Measurements from ENCODE around the gene POU6F2. TPM values are rescaled to one million over a fixed set of nuclear protein-coding genes. Genes with fewer than 3 reads are reported as not detected.

POU6F2 gene
- total and polyA plus RNA-seq, 5 donors from 2014 or later, result not detected

DNA sequence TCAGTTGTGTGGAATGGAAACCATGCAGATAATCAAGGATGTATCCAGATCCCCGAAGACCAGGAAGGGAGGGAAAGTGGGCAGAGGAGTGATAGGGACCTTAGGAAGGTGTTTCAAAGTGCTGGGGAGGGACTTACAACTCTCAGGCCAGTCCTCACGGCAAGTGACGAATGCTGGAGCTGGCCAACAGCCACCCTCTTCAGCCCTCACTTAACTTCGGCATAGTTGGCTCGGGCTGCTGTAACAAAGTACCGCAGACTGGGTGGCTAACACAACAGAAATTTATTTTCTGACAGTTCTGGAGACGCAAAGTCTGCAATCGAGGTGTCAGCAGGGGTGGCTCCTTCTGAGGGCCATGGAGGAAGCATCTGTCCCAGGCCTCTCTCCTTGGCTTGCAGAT is 322.6 kb downstream of the POU6F2 start:
- no peak overlapping the region for H3K27ac Mint-ChIP-seq
- H3K4me1 Mint-ChIP-seq, result no peaks in the 10 kb centered on the region
- no peaks in the 10 kb centered on the region for H3K36me3 ChIP-seq (ENCODE audit: control insufficient read depth, insufficient read depth, low read length)
- peaks cover 5% of the 10 kb centered on the region for H3K27me3 Mint-ChIP-seq
- DNase-seq (no peak), ATAC-seq (ENCODE audit: low read depth in 2 of 2) (no peak)
- H3K4me3 Mint-ChIP-seq, result no peak overlapping the region
- H3K4me1 ChIP-seq (ENCODE audit: control insufficient read depth, insufficient read depth, low read length, poor library complexity, severe bottlenecking), result no peaks in the 10 kb centered on the region
- H3K36me3 Mint-ChIP-seq, result no peaks in the 10 kb centered on the region
- peaks cover 0 to 2% (median 0%) of the 10 kb centered on the region in 7 donors for H3K9me3 Mint-ChIP-seq
- no peaks in the 10 kb centered on the region for H3K27me3 ChIP-seq (ENCODE audit: control insufficient read depth, insufficient read depth, low read length)
- no peak overlapping the region for H3K4me3 ChIP-seq (ENCODE audit: low read depth, low read length)
- no peak overlapping the region for H3K27ac ChIP-seq (ENCODE audit: insufficient read depth, low read length, poor library complexity, severe bottlenecking)
- H3K9me3 ChIP-seq (ENCODE audit: control insufficient read depth in 2 of 2, low read length in 2 of 2), result no peaks in the 10 kb centered on the region

DNA sequence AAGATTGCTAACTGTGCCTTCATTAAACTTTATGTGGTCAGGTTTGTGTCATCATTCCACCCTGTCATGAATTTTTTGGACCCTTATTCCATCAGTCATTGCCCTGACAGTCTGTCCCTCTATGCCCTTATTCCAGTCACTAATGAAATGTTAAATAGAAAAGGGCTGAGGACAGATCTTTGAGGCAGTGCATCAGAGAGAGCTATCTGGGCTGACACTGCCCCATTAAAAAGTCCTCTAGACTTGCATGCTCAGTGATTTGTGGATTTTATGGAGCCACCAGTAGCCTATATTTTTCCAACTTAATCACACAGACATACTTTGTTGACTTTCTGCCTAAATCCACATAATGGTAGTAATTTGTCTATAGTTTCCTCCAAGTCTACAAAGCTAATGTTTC is 323.8 kb downstream of the POU6F2 start:
- ATAC-seq (ENCODE audit: low read depth in 2 of 2), result no peak

DNA sequence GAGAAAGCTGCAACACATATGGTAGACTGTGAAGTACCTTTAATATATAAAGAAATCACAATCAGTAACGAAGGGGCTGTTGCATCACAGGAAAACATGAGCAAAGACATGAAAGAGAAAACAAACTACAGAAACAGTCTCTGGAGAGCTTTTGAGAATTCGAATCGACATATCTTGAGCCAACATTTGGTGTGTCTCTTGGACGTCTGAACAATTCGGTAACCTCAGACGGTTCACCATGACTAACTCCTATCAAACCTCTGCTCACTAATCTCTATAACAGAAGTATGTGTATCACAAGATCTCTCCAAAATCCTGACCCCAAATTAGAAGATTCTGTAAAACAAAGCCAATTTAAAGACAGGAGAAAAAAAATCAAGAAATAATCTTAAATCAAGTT is 326.5 kb downstream of the POU6F2 start:
- Mint-ChIP-seq H3K4me1 (no peaks in the 10 kb centered on the region), H3K27me3 (no peaks in the 10 kb centered on the region)

More for the DNA sequence above, 323.8 kb downstream of the POU6F2 start:
- H3K36me3 ChIP-seq (ENCODE audit: control insufficient read depth, insufficient read depth, low read length), result no peaks in the 10 kb centered on the region
- Mint-ChIP-seq H3K9me3 (peaks cover 0 to 2% (median 0%) of the 10 kb centered on the region in 7 donors), H3K4me3 (no peak overlapping the region), H3K27ac (no peak overlapping the region), H3K27me3 (peaks cover 2% of the 10 kb centered on the region), H3K4me1 (no peaks in the 10 kb centered on the region), H3K36me3 (no peaks in the 10 kb centered on the region)
- no peaks in the 10 kb centered on the region for H3K9me3 ChIP-seq (ENCODE audit: control insufficient read depth in 2 of 2, low read length in 2 of 2)
- H3K4me1 ChIP-seq (ENCODE audit: control insufficient read depth, insufficient read depth, low read length, poor library complexity, severe bottlenecking), result no peaks in the 10 kb centered on the region
- H3K27me3 ChIP-seq (ENCODE audit: control insufficient read depth, insufficient read depth, low read length), result no peaks in the 10 kb centered on the region
- H3K27ac ChIP-seq (ENCODE audit: insufficient read depth, low read length, poor library complexity, severe bottlenecking), result no peak overlapping the region
- no peak overlapping the region for H3K4me3 ChIP-seq (ENCODE audit: low read depth, low read length)
- DNase-seq, result no peak

DNA sequence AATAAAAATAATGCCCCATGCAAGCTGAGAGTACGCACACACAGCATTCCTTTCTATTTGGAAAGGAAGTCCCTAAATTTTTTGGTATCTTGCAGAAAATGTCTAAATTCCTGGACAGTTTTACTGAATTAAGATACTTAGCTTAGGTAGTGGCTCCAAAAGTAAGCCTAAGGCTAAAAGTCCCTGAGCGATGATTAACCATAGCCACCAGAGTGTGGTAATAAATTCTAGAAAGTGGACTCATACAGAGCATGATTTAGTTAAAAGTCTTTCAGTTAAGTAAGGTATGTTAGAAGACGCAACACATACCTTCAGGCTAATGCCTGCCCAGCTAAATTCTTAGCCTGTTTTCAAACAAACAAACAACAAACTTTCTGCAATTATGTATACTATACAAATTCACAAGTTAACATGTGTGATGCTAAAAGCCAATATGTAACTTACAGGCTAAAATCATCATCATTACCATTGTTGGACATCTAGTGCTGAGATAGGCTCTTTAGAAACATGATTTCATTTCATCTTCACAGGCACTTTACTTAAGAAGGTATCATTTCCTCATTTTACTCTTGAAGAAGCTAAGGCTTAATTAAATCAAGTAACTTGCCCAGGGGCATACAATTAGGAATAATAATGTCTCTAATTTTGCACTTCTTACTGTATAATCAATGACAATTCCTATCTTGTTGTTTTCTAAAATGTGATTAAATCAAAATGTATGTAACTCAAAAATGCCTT is 327.1 kb downstream of the POU6F2 start:
- Histone ChIP-seq H3K27me3 (ENCODE audit: control insufficient read depth, insufficient read depth, low read length) (no peaks in the 10 kb centered on the region), H3K4me3 (ENCODE audit: low read depth, low read length) (no peak overlapping the region), H3K9me3 (ENCODE audit: control insufficient read depth in 2 of 2, low read length in 2 of 2) (no peaks in the 10 kb centered on the region), H3K36me3 (ENCODE audit: control insufficient read depth, insufficient read depth, low read length) (no peaks in the 10 kb centered on the region), H3K27ac (ENCODE audit: insufficient read depth, low read length, poor library complexity, severe bottlenecking) (no peak overlapping the region), H3K4me1 (ENCODE audit: control insufficient read depth, insufficient read depth, low read length, poor library complexity, severe bottlenecking) (no peaks in the 10 kb centered on the region)
- ATAC-seq (ENCODE audit: low read depth in 2 of 2) (no peak), DNase-seq (no peak)
- H3K36me3 Mint-ChIP-seq, result no peaks in the 10 kb centered on the region
- H3K9me3 Mint-ChIP-seq, result no peaks in the 10 kb centered on the region
- no peaks in the 10 kb centered on the region for H3K27me3 Mint-ChIP-seq
- no peak overlapping the region for H3K4me3 Mint-ChIP-seq
- H3K27ac Mint-ChIP-seq, result no peak overlapping the region
- H3K4me1 Mint-ChIP-seq, result no peaks in the 10 kb centered on the region

More for the DNA sequence above, 326.5 kb downstream of the POU6F2 start:
- Histone ChIP-seq H3K27ac (ENCODE audit: insufficient read depth, low read length, poor library complexity, severe bottlenecking) (no peak overlapping the region), H3K9me3 (ENCODE audit: control insufficient read depth in 2 of 2, low read length in 2 of 2) (no peaks in the 10 kb centered on the region), H3K4me3 (ENCODE audit: low read depth, low read length) (no peak overlapping the region), H3K27me3 (ENCODE audit: control insufficient read depth, insufficient read depth, low read length) (no peaks in the 10 kb centered on the region), H3K4me1 (ENCODE audit: control insufficient read depth, insufficient read depth, low read length, poor library complexity, severe bottlenecking) (no peaks in the 10 kb centered on the region), H3K36me3 (ENCODE audit: control insufficient read depth, insufficient read depth, low read length) (no peaks in the 10 kb centered on the region)
- Mint-ChIP-seq H3K27ac (no peak overlapping the region), H3K9me3 (no peaks in the 10 kb centered on the region), H3K4me3 (no peak overlapping the region), H3K36me3 (no peaks in the 10 kb centered on the region)
- ATAC-seq (ENCODE audit: low read depth in 2 of 2), result no peak
- DNase-seq, result no peak

DNA sequence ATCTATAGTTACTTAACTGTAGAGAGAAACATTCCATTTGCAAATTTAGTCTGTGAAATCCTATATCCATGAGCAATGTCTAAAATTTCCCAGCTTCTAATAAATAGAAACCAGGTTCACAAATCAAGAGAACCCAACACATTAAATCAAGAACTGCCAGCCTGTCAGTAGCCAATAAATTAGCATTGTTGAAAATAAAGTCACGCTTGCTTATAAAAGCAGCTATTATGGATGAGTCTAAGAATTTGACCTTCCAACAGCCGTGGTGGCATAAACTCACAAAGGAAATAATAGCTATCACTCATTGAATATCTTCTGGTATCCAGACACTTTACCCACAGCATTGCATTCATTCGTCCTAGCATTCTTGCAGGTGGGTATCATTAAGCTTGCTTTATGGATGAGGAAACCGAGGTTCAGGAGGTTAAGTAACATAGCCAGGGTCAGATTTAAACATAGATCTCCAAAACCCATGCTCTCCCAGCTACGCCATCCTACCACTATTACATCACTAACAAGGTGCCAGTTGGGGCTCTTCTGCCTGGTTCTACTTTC is 328.4 kb downstream of the POU6F2 start:
- no peak for ATAC-seq (ENCODE audit: low read depth in 2 of 2)
- no peak overlapping the region for H3K27ac Mint-ChIP-seq
- no peak for DNase-seq
- Histone ChIP-seq H3K4me3 (ENCODE audit: low read depth, low read length) (no peak overlapping the region), H3K36me3 (ENCODE audit: control insufficient read depth, insufficient read depth, low read length) (no peaks in the 10 kb centered on the region), H3K9me3 (ENCODE audit: control insufficient read depth in 2 of 2, low read length in 2 of 2) (no peaks in the 10 kb centered on the region), H3K4me1 (ENCODE audit: control insufficient read depth, insufficient read depth, low read length, poor library complexity, severe bottlenecking) (no peaks in the 10 kb centered on the region), H3K27ac (ENCODE audit: insufficient read depth, low read length, poor library complexity, severe bottlenecking) (no peak overlapping the region), H3K27me3 (ENCODE audit: control insufficient read depth, insufficient read depth, low read length) (no peaks in the 10 kb centered on the region)
- no peaks in the 10 kb centered on the region for H3K4me1 Mint-ChIP-seq
- H3K36me3 Mint-ChIP-seq, result no peaks in the 10 kb centered on the region
- no peaks in the 10 kb centered on the region for H3K9me3 Mint-ChIP-seq
- H3K27me3 Mint-ChIP-seq, result peaks cover 1% of the 10 kb centered on the region
- H3K4me3 Mint-ChIP-seq, result no peak overlapping the region

DNA sequence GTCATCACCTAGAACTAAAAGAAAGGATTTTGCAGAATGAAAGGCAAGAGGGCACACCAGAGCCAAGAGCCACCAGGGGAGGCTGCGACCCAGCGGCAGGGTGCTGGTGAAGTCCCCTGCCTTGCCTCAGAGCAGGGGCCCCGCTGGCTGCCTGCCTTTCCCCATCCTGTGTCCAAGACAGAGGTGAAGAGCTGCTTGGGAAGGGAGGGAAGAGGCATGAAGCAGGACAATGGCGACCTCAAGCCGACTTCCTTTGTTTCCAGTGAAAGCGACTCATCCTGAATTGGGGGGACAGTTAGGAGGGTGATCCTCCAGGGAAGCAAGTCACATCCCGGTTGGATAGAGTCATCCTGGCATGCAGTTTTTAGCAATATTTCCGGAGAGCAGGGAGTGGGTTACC is 333.0 kb downstream of the POU6F2 start:
- H3K9me3 ChIP-seq (ENCODE audit: control insufficient read depth in 2 of 2, low read length in 2 of 2), result no peaks in the 10 kb centered on the region
- no peak overlapping the region for H3K27ac ChIP-seq (ENCODE audit: insufficient read depth, low read length, poor library complexity, severe bottlenecking)
- ATAC-seq (ENCODE audit: low read depth in 2 of 2) (no peak), DNase-seq (no peak)
- no peak overlapping the region for H3K4me3 Mint-ChIP-seq
- peaks cover 0 to 1% (median 0%) of the 10 kb centered on the region in 7 donors for H3K9me3 Mint-ChIP-seq
- H3K4me1 ChIP-seq (ENCODE audit: control insufficient read depth, insufficient read depth, low read length, poor library complexity, severe bottlenecking), result no peaks in the 10 kb centered on the region
- peaks cover 15% of the 10 kb centered on the region for H3K27me3 Mint-ChIP-seq
- no peaks in the 10 kb centered on the region for H3K36me3 Mint-ChIP-seq
- no peak overlapping the region for H3K27ac Mint-ChIP-seq
- H3K27me3 ChIP-seq (ENCODE audit: control insufficient read depth, insufficient read depth, low read length), result no peaks in the 10 kb centered on the region
- no peaks in the 10 kb centered on the region for H3K36me3 ChIP-seq (ENCODE audit: control insufficient read depth, insufficient read depth, low read length)
- H3K4me1 Mint-ChIP-seq, result no peaks in the 10 kb centered on the region
- no peak overlapping the region for H3K4me3 ChIP-seq (ENCODE audit: low read depth, low read length)

DNA sequence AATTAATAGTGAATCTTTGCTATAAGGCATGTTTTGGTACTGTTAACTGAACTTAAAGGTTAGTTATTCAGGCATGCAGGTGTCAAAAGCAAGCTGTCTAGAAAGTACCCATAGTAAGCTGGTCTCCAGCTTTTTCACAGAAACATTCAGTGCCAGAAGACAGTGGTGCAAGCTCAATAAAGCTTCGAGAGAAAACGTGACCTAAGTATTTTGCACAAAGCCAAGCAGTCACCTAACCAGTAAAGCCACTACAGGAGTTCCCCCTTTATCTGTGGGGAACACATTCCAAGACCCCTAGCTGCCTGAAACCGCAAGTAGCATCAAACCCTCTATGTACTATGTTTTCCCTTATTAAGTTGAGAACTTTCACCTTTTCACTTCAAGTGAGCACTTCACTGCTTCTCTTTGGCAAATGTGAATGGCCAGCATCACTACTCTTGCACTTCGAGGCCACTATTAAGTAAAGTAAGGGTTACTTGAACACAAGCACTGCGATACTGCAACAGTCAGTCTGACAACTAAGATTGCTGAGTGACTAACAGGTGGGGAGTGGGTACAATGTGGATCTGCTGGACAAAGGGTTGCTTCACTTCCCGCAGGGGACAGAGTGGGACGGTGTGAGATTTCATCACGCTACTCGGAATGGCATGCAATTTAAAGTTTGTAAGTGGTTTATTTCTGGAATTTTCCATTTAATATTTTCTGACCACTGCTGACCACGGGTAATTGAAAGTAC is 334.7 kb downstream of the POU6F2 start:
- H3K9me3 Mint-ChIP-seq, result peaks cover 0 to 1% (median 0%) of the 10 kb centered on the region in 7 donors
- H3K4me3 Mint-ChIP-seq, result no peak overlapping the region
- DNase-seq (no peak), ATAC-seq (ENCODE audit: low read depth in 2 of 2) (no peak)
- H3K9me3 ChIP-seq (ENCODE audit: control insufficient read depth in 2 of 2, low read length in 2 of 2), result no peaks in the 10 kb centered on the region
- no peaks in the 10 kb centered on the region for H3K4me1 ChIP-seq (ENCODE audit: control insufficient read depth, insufficient read depth, low read length, poor library complexity, severe bottlenecking)
- no peak overlapping the region for H3K4me3 ChIP-seq (ENCODE audit: low read depth, low read length)
- no peaks in the 10 kb centered on the region for H3K36me3 Mint-ChIP-seq
- H3K27me3 ChIP-seq (ENCODE audit: control insufficient read depth, insufficient read depth, low read length), result no peaks in the 10 kb centered on the region
- no peaks in the 10 kb centered on the region for H3K36me3 ChIP-seq (ENCODE audit: control insufficient read depth, insufficient read depth, low read length)
- no peaks in the 10 kb centered on the region for H3K4me1 Mint-ChIP-seq
- peaks cover 15% of the 10 kb centered on the region for H3K27me3 Mint-ChIP-seq
- no peak overlapping the region for H3K27ac Mint-ChIP-seq
- H3K27ac ChIP-seq (ENCODE audit: insufficient read depth, low read length, poor library complexity, severe bottlenecking), result no peak overlapping the region

Measured in CD4-positive, CD25-positive, alpha-beta regulatory T cell (primary cell).